C4-2B (cell line): ENCODE results near the gene LONRF3.

ENCODE experiments used
- CTCF ChIP-seq: fragments of 450-650 bp; conservative IDR thresholded peaks from 2 replicates; pipeline ENCODE4 v1.5.1; 2017; ENCODE audit warnings: mild to moderate bottlenecking
- ZFX ChIP-seq: fragments of 450-650 bp; IDR thresholded peaks from 2 replicates; pipeline ENCODE4 v1.6.1; 2017

GRCh38 chrX:118971552-118971951, 2.9 kb upstream of the LONRF3 start:
- no peak for TF ChIP-seq ZFX
- no peak for TF ChIP-seq CTCF
